ENCODE measurements around the gene CUX1. TPM values are rescaled to one million over a fixed set of nuclear protein-coding genes. Genes with fewer than 3 reads are reported as not detected.

CUX1 gene
- total RNA-seq, 3 donors from 2014 or later: 35.1 to 54.4 (median 41.1) TPM

DNA sequence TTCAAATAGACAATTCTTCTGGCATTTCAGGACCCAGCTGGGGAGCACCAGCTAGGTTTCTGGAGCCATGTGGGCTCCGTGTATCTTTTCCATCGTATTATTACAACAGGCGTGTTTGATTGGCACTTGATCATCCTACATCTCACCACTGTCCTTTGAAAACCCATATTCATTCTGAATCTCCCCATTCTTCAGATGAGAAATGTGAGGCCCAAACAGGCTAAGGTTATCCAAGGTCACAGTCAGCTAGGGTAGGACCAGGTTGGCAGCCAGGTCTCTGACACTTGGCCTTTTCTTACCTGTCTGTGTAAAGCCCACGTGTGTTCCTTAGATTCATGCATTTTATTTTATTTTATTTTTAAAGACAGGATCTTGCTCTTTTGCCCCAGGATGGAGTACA lies 366.9 kb downstream of the CUX1 start:
- H3K36me3 ChIP-seq: no peaks in the 10 kb centered on the region
- H3K27me3 ChIP-seq: no peaks in the 10 kb centered on the region
- H3K27ac ChIP-seq: no peak overlapping the region
- H3K4me3 ChIP-seq: no peak overlapping the region
- DNase-seq (ENCODE audit: low spot score in 2 of 2): no peak
- no peaks in the 10 kb centered on the region for H3K9me3 ChIP-seq
- no peaks in the 10 kb centered on the region for H3K4me1 ChIP-seq
- intact Hi-C loops (cut with DNase I; ENCODE audit: low total_unique reads): no loop called here
- no peak for TF ChIP-seq CTCF (IDR thresholded peaks at IDR 0.05)
- TF ChIP-seq POLR2AphosphoS5 (IDR thresholded peaks at IDR 0.05): no peak
- TF ChIP-seq POLR2A (IDR thresholded peaks at IDR 0.05): no peak

DNA sequence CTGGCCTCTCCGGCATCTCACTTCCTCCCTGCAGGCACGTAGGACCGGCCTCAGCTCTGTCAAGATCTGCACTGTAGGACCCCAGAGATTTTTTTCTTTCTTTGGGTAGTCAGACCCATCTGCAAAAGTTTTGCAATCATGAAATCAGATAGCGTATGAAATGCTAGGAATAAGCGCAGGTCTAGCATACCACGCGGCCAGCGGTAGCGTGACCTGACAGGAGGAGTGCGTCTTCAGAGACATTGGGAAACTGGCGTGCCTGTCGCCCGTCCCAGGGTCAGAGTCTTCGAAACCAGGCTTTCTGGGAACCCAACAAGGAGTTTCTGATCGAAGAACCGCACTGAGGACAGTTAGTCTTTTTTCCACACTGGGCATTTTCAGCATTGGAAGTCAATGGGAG lies 368.4 kb downstream of the CUX1 start:
- intact Hi-C loops (cut with DNase I; ENCODE audit: low total_unique reads): no loop called here
- no peak for TF ChIP-seq POLR2AphosphoS5 (IDR thresholded peaks at IDR 0.05)
- no peak for TF ChIP-seq POLR2A (IDR thresholded peaks at IDR 0.05)
- no peak for TF ChIP-seq CTCF (IDR thresholded peaks at IDR 0.05)
- no peaks in the 10 kb centered on the region for H3K4me1 ChIP-seq
- no peaks in the 10 kb centered on the region for H3K9me3 ChIP-seq
- H3K27ac ChIP-seq: no peak overlapping the region
- no peak for DNase-seq (ENCODE audit: low spot score in 2 of 2)
- no peak overlapping the region for H3K4me3 ChIP-seq
- no peaks in the 10 kb centered on the region for H3K27me3 ChIP-seq
- no peaks in the 10 kb centered on the region for H3K36me3 ChIP-seq

DNA sequence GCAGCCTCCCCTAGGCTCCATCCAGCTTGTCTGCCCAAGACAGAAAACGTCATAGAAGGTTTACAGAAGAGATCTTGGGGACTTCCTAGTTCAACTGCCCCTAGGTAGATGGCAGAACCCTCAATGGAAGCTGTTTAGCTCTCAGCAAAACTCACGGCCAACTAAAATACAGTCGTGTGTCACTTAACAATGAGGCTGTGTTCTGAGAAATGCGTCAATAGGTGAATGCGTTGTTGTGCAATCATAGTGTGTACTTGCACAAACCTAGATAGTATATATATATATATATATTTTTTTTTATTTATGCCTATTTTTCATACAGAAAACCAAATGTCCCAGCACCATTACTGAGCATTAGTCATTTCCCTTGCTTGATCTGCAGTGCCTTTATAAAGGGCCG lies 368.9 kb downstream of the CUX1 start:
- no peak overlapping the region for H3K4me3 ChIP-seq
- DNase-seq (ENCODE audit: low spot score in 2 of 2): no peak
- no peaks in the 10 kb centered on the region for H3K36me3 ChIP-seq
- TF ChIP-seq POLR2AphosphoS5 (IDR thresholded peaks at IDR 0.05) (no peak), POLR2A (IDR thresholded peaks at IDR 0.05) (no peak), CTCF (IDR thresholded peaks at IDR 0.05) (no peak)
- no peaks in the 10 kb centered on the region for H3K4me1 ChIP-seq
- intact Hi-C loops (cut with DNase I; ENCODE audit: low total_unique reads): no loop called here
- H3K27me3 ChIP-seq: no peaks in the 10 kb centered on the region
- no peak overlapping the region for H3K27ac ChIP-seq
- H3K9me3 ChIP-seq: no peaks in the 10 kb centered on the region

- TF ChIP-seq POLR2AphosphoS5 (IDR thresholded peaks at IDR 0.05): no peak
- TF ChIP-seq CTCF (IDR thresholded peaks at IDR 0.05): no peak
- no peak for TF ChIP-seq POLR2A (IDR thresholded peaks at IDR 0.05)
- H3K36me3 ChIP-seq: no peaks in the 10 kb centered on the region
- no peaks in the 10 kb centered on the region for H3K27me3 ChIP-seq
- no peaks in the 10 kb centered on the region for H3K9me3 ChIP-seq
- no peaks in the 10 kb centered on the region for H3K4me1 ChIP-seq
- DNase-seq (ENCODE audit: low spot score in 2 of 2): no peak
- no peak overlapping the region for H3K4me3 ChIP-seq
- no peak overlapping the region for H3K27ac ChIP-seq
- intact Hi-C loops (cut with DNase I; ENCODE audit: low total_unique reads): no loop called here
Observed at GRCh38 chr7:102188746-102189145, 371.3 kb downstream of the CUX1 start.

- H3K9me3 ChIP-seq: no peaks in the 10 kb centered on the region
- DNase-seq (ENCODE audit: low spot score in 2 of 2): no peak
- H3K27me3 ChIP-seq: no peaks in the 10 kb centered on the region
- intact Hi-C loops (cut with DNase I; ENCODE audit: low total_unique reads): no loop called here
- TF ChIP-seq POLR2A (IDR thresholded peaks at IDR 0.05) (no peak), CTCF (IDR thresholded peaks at IDR 0.05) (no peak), POLR2AphosphoS5 (IDR thresholded peaks at IDR 0.05) (no peak)
- H3K4me1 ChIP-seq: no peaks in the 10 kb centered on the region
- H3K36me3 ChIP-seq: no peaks in the 10 kb centered on the region
- H3K4me3 ChIP-seq: no peak overlapping the region
- no peak overlapping the region for H3K27ac ChIP-seq
Observed at GRCh38 chr7:102189756-102190155, 372.3 kb downstream of the CUX1 start.

All from breast epithelium (tissue), 4 donors.